Uterus (tissue), 2 donors: ENCODE data around the gene TBX10.

Experiments used
- POLR2A ChIP-seq, 2 donors: fragments of 450-650 bp; IDR thresholded peaks; one replicate each; pipeline ENCODE4 v1.6.1; 2016; ENCODE audit warnings: antibody characterized with exemption in 2 of 2, mild to moderate bottlenecking in 1 of 2, moderate library complexity in 1 of 2
- TF ChIP-seq, protein P1 (sequence below), 4 experiments: fragments of 200-600 bp in 2 of 4; fragments of 450-650 bp in 2 of 4; sonication (generic) in 2 of 4; IDR thresholded peaks; one replicate each; pipeline ENCODE4 v1.5.1; 2016 to 2019; ENCODE audit warnings: antibody characterized with exemption in 4 of 4, mild to moderate bottlenecking in 2 of 4, moderate library complexity in 1 of 4

- TF ChIP-seq, protein P1, sequence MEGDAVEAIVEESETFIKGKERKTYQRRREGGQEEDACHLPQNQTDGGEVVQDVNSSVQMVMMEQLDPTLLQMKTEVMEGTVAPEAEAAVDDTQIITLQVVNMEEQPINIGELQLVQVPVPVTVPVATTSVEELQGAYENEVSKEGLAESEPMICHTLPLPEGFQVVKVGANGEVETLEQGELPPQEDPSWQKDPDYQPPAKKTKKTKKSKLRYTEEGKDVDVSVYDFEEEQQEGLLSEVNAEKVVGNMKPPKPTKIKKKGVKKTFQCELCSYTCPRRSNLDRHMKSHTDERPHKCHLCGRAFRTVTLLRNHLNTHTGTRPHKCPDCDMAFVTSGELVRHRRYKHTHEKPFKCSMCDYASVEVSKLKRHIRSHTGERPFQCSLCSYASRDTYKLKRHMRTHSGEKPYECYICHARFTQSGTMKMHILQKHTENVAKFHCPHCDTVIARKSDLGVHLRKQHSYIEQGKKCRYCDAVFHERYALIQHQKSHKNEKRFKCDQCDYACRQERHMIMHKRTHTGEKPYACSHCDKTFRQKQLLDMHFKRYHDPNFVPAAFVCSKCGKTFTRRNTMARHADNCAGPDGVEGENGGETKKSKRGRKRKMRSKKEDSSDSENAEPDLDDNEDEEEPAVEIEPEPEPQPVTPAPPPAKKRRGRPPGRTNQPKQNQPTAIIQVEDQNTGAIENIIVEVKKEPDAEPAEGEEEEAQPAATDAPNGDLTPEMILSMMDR (IDR thresholded peaks at IDR 0.05): no peak
- TF ChIP-seq POLR2A (IDR thresholded peaks at IDR 0.05): no peak
Observed at GRCh38 chr11:67627441-67627811, 12.1 kb downstream of the TBX10 start.
